ENCODE measurements around the gene ACAA1.

GRCh38 chr3:38171622-38172021 is 34.7 kb upstream of the ACAA1 start:
- TF ChIP-seq POLR2A (IDR thresholded peaks at IDR 0.05): no peak
- TF ChIP-seq CTCF (IDR thresholded peaks at IDR 0.05): no peak
